Mesendoderm (in vitro differentiated cells): ENCODE results near the gene NSG2.

Source experiments
- DNase-seq: peaks from one replicate; pipeline ENCODE4 v3.0.0; 2013
- H2AK5ac ChIP-seq: 2 replicates; pipeline ENCODE4 v1.6.1; 2013; ENCODE audit warnings: low read length, inconsistent platforms
- H2BK120ac ChIP-seq: 2 replicates; pipeline ENCODE4 v1.6.1; 2013; ENCODE audit warnings: low read depth, mild to moderate bottlenecking, low read length, moderate library complexity, mixed read lengths
- H2BK15ac ChIP-seq: replicated peaks from 2 replicates; pipeline ENCODE4 v1.6.1; 2013; ENCODE audit warnings: low read depth, mild to moderate bottlenecking, moderate library complexity
- H2BK5ac ChIP-seq: 2 replicates; pipeline ENCODE4 v1.6.1; 2013; ENCODE audit warnings: low read length, inconsistent platforms
- H3K18ac ChIP-seq: 2 replicates; pipeline ENCODE4 v1.6.1; 2013; ENCODE audit warnings: mild to moderate bottlenecking, low read length, mixed read lengths
- H3K23ac ChIP-seq: one replicate; pipeline ENCODE4 v1.6.1; 2013; ENCODE audit warnings: low read length
- H3K27ac ChIP-seq: 2 replicates; pipeline ENCODE4 v1.5.1; 2013; ENCODE audit warnings: low read depth, mild to moderate bottlenecking, inconsistent platforms, low read length, moderate library complexity
- H3K27me3 ChIP-seq: 2 replicates; pipeline ENCODE4 v1.6.1; 2013; ENCODE audit warnings: low read length, control low read depth, mild to moderate bottlenecking, inconsistent platforms; ENCODE audit not compliant: insufficient read depth, poor library complexity
- H3K36me3 ChIP-seq: 2 replicates; pipeline ENCODE4 v1.6.1; 2013; ENCODE audit warnings: low read length, inconsistent platforms; ENCODE audit not compliant: control insufficient read depth, insufficient read depth
- H3K4ac ChIP-seq: one replicate; pipeline ENCODE4 v1.6.1; 2013; ENCODE audit warnings: low read depth, mild to moderate bottlenecking, low read length, moderate library complexity
- H3K4me1 ChIP-seq: 2 replicates; pipeline ENCODE4 v1.6.1; 2013; ENCODE audit warnings: low read depth, low read length, inconsistent platforms; ENCODE audit not compliant: control insufficient read depth
- H3K4me2 ChIP-seq: 2 replicates; pipeline ENCODE4 v1.6.1; 2013; ENCODE audit warnings: low read length
- H3K4me3 ChIP-seq: 2 replicates; pipeline ENCODE4 v1.5.1; 2013; ENCODE audit warnings: mild to moderate bottlenecking, low read length
- H3K56ac ChIP-seq: one replicate; pipeline ENCODE4 v1.6.1; 2013; ENCODE audit warnings: low read length
- H3K79me1 ChIP-seq: 2 replicates; pipeline ENCODE4 v1.6.1; 2013; ENCODE audit warnings: low read length, inconsistent platforms
- H3K79me2 ChIP-seq: 2 replicates; pipeline ENCODE4 v1.6.1; 2013; ENCODE audit warnings: mild to moderate bottlenecking, low read length; ENCODE audit not compliant: control insufficient read depth, insufficient read depth
- H3K9ac ChIP-seq: 2 replicates; pipeline ENCODE4 v1.6.1; 2013; ENCODE audit warnings: low read length, inconsistent platforms
- H4K5ac ChIP-seq: one replicate; pipeline ENCODE4 v1.6.1; 2013; ENCODE audit warnings: low read length
- H4K8ac ChIP-seq: one replicate; pipeline ENCODE4 v1.6.1; 2013; ENCODE audit warnings: low read depth, mild to moderate bottlenecking, control low read depth, low read length, moderate library complexity
- WGBS: extraction: QIAGEN DNeasy Blood & Tissue Kit; methylation state at CpG from one replicate; pipeline ENCODE4 v1.1.7; 2013; ENCODE audit warnings: low lambda C conversion rate, missing lambda C conversion rate; ENCODE audit not compliant: insufficient coverage; ENCODE audit errors: extremely low coverage; 5-methylcytosine and 5-hydroxymethylcytosine counted together

NSG2 gene

GRCh38 chr5:174030286-174030685, 15.2 kb upstream of the NSG2 start:
- Histone ChIP-seq H3K18ac (no peak overlapping the region), H3K4me1 (no peaks in the 10 kb centered on the region), H3K36me3 (no peaks in the 10 kb centered on the region), H4K5ac (no peak overlapping the region), H3K27me3 (no peaks in the 10 kb centered on the region), H3K23ac (no peak overlapping the region), H3K27ac (no peak overlapping the region), H3K9ac (no peak overlapping the region), H2BK120ac (no peak overlapping the region), H3K56ac (no peak overlapping the region), H3K79me1 (no peaks in the 10 kb centered on the region), H2AK5ac (no peak overlapping the region), H4K8ac (no peak overlapping the region), H2BK15ac (no peak overlapping the region), H3K4me3 (no peak overlapping the region), H2BK5ac (no peak overlapping the region), H3K4me2 (no peak overlapping the region), H3K4ac (no peak overlapping the region), H3K79me2 (no peaks in the 10 kb centered on the region)
- WGBS: no CpG with 5 or more reads among the region's 2 CpGs
- DNase-seq: no peak

GRCh38 chr5:174044466-174045254, 846 bp upstream of the NSG2 start:
- no peaks in the 10 kb centered on the region for H3K4me1 ChIP-seq
- no peak overlapping the region for H2BK120ac ChIP-seq
- no peak overlapping the region for H4K5ac ChIP-seq
- H3K4ac ChIP-seq: no peak overlapping the region
- H3K18ac ChIP-seq: no peak overlapping the region
- no peaks in the 10 kb centered on the region for H3K79me2 ChIP-seq
- H3K9ac ChIP-seq: no peak overlapping the region
- DNase-seq: no peak
- no peak overlapping the region for H3K27ac ChIP-seq
- H3K27me3 ChIP-seq: no peaks in the 10 kb centered on the region
- no CpG with 5 or more reads among the region's 6 CpGs for WGBS
- no peak overlapping the region for H3K56ac ChIP-seq
- H3K36me3 ChIP-seq: no peaks in the 10 kb centered on the region
- H3K79me1 ChIP-seq: no peaks in the 10 kb centered on the region
- no peak overlapping the region for H2BK15ac ChIP-seq
- H3K4me2 ChIP-seq: no peak overlapping the region
- no peak overlapping the region for H3K23ac ChIP-seq
- no peak overlapping the region for H4K8ac ChIP-seq
- no peak overlapping the region for H3K4me3 ChIP-seq
- H2AK5ac ChIP-seq: no peak overlapping the region
- no peak overlapping the region for H2BK5ac ChIP-seq

- no CpG with 5 or more reads among the region's 5 CpGs for WGBS
- Histone ChIP-seq H3K36me3 (no peaks in the 10 kb centered on the region), H3K4me1 (no peaks in the 10 kb centered on the region), H2AK5ac (no peak overlapping the region), H3K79me2 (no peaks in the 10 kb centered on the region), H3K9ac (no peak overlapping the region), H4K5ac (no peak overlapping the region), H3K23ac (no peak overlapping the region), H3K56ac (no peak overlapping the region), H3K27ac (no peak overlapping the region), H2BK15ac (no peak overlapping the region), H4K8ac (no peak overlapping the region), H2BK5ac (no peak overlapping the region), H3K27me3 (no peaks in the 10 kb centered on the region), H3K79me1 (no peaks in the 10 kb centered on the region), H3K4ac (no peak overlapping the region), H2BK120ac (no peak overlapping the region), H3K4me3 (no peak overlapping the region), H3K4me2 (no peak overlapping the region), H3K18ac (no peak overlapping the region)
- DNase-seq: no peak
These were observed 1.1 kb downstream of the NSG2 start for GRCh38 chr5:174046558-174046957.

- no peak overlapping the region for H2BK15ac ChIP-seq
- WGBS: no CpG with 5 or more reads among the region's 4 CpGs
- no peak for DNase-seq
- H3K4me2 ChIP-seq: no peak overlapping the region
- no peaks in the 10 kb centered on the region for H3K36me3 ChIP-seq
- H3K23ac ChIP-seq: no peak overlapping the region
- no peak overlapping the region for H3K27ac ChIP-seq
- no peak overlapping the region for H2BK120ac ChIP-seq
- no peaks in the 10 kb centered on the region for H3K27me3 ChIP-seq
- H2BK5ac ChIP-seq: no peak overlapping the region
- no peak overlapping the region for H2AK5ac ChIP-seq
- no peaks in the 10 kb centered on the region for H3K79me2 ChIP-seq
- no peak overlapping the region for H3K4me3 ChIP-seq
- no peaks in the 10 kb centered on the region for H3K4me1 ChIP-seq
- H4K8ac ChIP-seq: no peak overlapping the region
- H3K4ac ChIP-seq: no peak overlapping the region
- H3K9ac ChIP-seq: no peak overlapping the region
- H4K5ac ChIP-seq: no peak overlapping the region
- H3K79me1 ChIP-seq: no peaks in the 10 kb centered on the region
- no peak overlapping the region for H3K56ac ChIP-seq
- H3K18ac ChIP-seq: no peak overlapping the region
These were observed 2.1 kb downstream of the NSG2 start for GRCh38 chr5:174047472-174048099.

GRCh38 chr5:174052636-174053035, 7.1 kb downstream of the NSG2 start:
- no peak overlapping the region for H3K4me3 ChIP-seq
- no peak overlapping the region for H2AK5ac ChIP-seq
- WGBS: no CpG with 5 or more reads among the region's 5 CpGs
- H3K9ac ChIP-seq: no peak overlapping the region
- no peaks in the 10 kb centered on the region for H3K4me1 ChIP-seq
- H4K8ac ChIP-seq: no peak overlapping the region
- H2BK120ac ChIP-seq: no peak overlapping the region
- no peak overlapping the region for H3K18ac ChIP-seq
- no peak overlapping the region for H3K23ac ChIP-seq
- no peaks in the 10 kb centered on the region for H3K36me3 ChIP-seq
- H3K4me2 ChIP-seq: no peak overlapping the region
- no peak for DNase-seq
- H3K79me2 ChIP-seq: no peaks in the 10 kb centered on the region
- no peak overlapping the region for H4K5ac ChIP-seq
- no peak overlapping the region for H2BK15ac ChIP-seq
- H3K4ac ChIP-seq: no peak overlapping the region
- no peaks in the 10 kb centered on the region for H3K27me3 ChIP-seq
- H2BK5ac ChIP-seq: no peak overlapping the region
- H3K27ac ChIP-seq: no peak overlapping the region
- H3K56ac ChIP-seq: no peak overlapping the region
- no peaks in the 10 kb centered on the region for H3K79me1 ChIP-seq
